ENCODE measurements around the gene CCDC93.
A peak's percentile ranks its signal among the peaks of the same experiment; 100 is the strongest.
"Not testable (repeated sequence)": the region's sequence is repeated elsewhere in the genome, so short reads cannot be mapped to it uniquely, and the experiment has no call there.

Gene CCDC93

DNA sequence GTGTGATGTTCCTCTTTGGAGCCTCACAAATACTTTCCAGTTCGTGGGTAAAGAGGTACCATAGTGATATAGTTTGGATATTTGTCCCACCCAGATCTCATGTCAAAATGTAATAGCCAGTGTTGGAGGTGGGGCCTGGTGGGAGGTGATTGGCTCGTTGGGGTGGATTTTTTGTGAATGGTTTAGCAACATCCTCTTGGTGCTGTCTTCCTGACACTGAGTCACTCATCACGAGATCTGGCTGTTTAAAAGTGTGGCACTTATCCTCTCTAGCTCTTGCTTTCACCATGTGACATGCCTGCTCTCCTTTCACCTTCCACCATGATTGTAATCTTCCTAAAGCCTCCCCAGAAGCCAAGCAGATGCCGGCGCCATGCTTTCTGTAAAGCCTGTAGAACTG lies 3.0 kb upstream of the CCDC93 start:
- Histone ChIP-seq H3K27me3 (ENCODE audit: control insufficient read depth in 1 of 2, insufficient read depth in 2 of 2, low read length in 2 of 2) (no peaks in the 10 kb centered on the region), H3K9ac (ENCODE audit: low read depth in 1 of 2, low read length in 2 of 2) (no peak overlapping the region), H3K27ac (ENCODE audit: low read depth, low read length) (no peak overlapping the region)

DNA sequence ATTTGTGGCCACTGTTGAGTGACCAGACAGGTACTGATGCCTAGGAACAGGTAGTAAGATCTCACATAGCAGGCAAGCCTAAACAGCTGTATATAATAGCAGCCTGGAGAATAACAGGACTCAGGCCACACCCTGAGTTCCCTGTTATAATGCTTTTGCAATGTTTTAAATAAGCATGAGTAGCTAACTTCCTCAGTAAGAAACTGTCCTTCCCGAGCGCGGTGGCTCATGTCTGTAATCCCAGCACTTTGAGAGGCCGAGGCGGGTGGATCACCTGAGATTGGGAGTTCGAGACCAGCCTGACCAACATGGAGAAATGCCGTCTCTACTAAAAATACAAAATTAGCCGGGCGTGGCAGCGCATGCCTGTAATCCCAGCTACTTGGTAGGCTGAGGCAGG lies 1.9 kb upstream of the CCDC93 start:
- H3K4me3 ChIP-seq (ENCODE audit: low read depth in 1 of 2, low read length in 2 of 2); H3K27ac ChIP-seq (ENCODE audit: low read depth, low read length); H3K9me3 ChIP-seq (ENCODE audit: control insufficient read depth in 1 of 2, low read length in 2 of 2); H3K27me3 ChIP-seq (ENCODE audit: control insufficient read depth in 1 of 2, insufficient read depth in 2 of 2, low read length in 2 of 2); H3K36me3 ChIP-seq (ENCODE audit: control insufficient read depth in 1 of 2, insufficient read depth in 2 of 2, low read length in 2 of 2); H3K9ac ChIP-seq (ENCODE audit: low read depth in 1 of 2, low read length in 2 of 2): not testable (repeated sequence)
- H3K4me1 ChIP-seq (ENCODE audit: control insufficient read depth in 1 of 2, insufficient read depth in 2 of 2, low read length in 2 of 2) = peaks cover 11 to 20% of the 10 kb centered on the region in 2 donors

More for the DNA sequence above, 3.0 kb upstream of the CCDC93 start:
- Histone ChIP-seq H3K9me3 (ENCODE audit: control insufficient read depth in 1 of 2, low read length in 2 of 2) (no peaks in the 10 kb centered on the region), H3K4me1 (ENCODE audit: control insufficient read depth in 1 of 2, insufficient read depth in 2 of 2, low read length in 2 of 2) (peaks cover 11 to 18% of the 10 kb centered on the region in 2 donors), H3K36me3 (ENCODE audit: control insufficient read depth in 1 of 2, insufficient read depth in 2 of 2, low read length in 2 of 2) (no peaks in the 10 kb centered on the region), H3K4me3 (ENCODE audit: low read depth in 1 of 2, low read length in 2 of 2) (no peak overlapping the region)

DNA sequence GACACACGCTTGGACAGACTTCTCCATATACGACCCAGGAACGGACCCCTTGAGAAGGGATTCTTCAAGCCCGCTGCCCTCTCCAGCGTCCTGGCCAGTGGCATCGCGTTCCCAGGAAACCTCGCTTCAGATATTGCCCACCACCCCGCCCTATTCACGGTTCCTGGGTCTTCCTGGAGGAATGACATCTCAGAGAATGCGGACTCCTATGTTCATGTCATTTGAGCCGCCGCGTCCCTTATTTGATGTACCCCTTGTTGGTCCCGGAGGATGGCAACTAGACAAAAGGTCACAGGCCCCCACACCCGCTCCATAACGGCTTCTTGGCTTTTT lies 588 bp upstream of the CCDC93 start:
- H3K4me3 ChIP-seq (ENCODE audit: low read depth in 1 of 2, low read length in 2 of 2) = peak overlapping the region; percentile 92 to 95
- no peaks in the 10 kb centered on the region for H3K36me3 ChIP-seq (ENCODE audit: control insufficient read depth in 1 of 2, insufficient read depth in 2 of 2, low read length in 2 of 2)
- H3K4me1 ChIP-seq (ENCODE audit: control insufficient read depth in 1 of 2, insufficient read depth in 2 of 2, low read length in 2 of 2) = peaks cover 11 to 20% of the 10 kb centered on the region in 2 donors
- H3K9me3 ChIP-seq (ENCODE audit: control insufficient read depth in 1 of 2, low read length in 2 of 2) = no peaks in the 10 kb centered on the region
- H3K27me3 ChIP-seq (ENCODE audit: control insufficient read depth in 1 of 2, insufficient read depth in 2 of 2, low read length in 2 of 2) = no peaks in the 10 kb centered on the region
- H3K27ac ChIP-seq (ENCODE audit: low read depth, low read length) = no peak overlapping the region
- peak overlapping the region; percentile 36 to 63 for H3K9ac ChIP-seq (ENCODE audit: low read depth in 1 of 2, low read length in 2 of 2)

DNA sequence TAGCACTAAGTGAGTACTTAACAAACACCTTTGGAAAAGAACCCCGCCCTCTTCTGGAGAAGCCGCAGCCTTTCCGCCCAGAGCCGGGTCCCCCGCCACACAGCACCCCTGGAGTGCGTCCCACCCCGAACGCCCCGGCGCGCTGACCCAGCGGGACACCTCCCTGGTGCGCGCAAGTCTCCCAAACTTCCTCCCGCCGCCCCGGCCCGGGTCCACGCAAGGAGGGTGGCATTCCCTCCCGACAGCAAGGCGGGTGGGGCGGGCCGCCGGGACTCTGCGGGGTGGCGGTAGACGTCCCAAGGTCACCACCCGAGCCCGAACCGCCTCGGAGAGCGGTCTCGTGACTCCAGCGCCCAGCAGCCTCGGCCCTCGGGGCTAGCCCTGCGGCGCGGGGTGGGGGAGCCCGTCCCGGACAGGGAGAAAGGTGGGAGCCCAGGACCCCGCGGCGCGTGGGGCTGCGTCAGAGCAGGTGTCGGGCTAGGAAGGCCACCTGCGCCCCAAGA lies 598 bp downstream of the CCDC93 start:
- Histone ChIP-seq H3K9me3 (ENCODE audit: control insufficient read depth in 1 of 2, low read length in 2 of 2) (no peaks in the 10 kb centered on the region), H3K9ac (ENCODE audit: low read depth in 1 of 2, low read length in 2 of 2) (peak overlapping the region; percentile 80 to 89), H3K27ac (ENCODE audit: low read depth, low read length) (peak overlapping the region; percentile 86), H3K4me3 (ENCODE audit: low read depth in 1 of 2, low read length in 2 of 2) (peak overlapping the region; percentile 92 to 95), H3K4me1 (ENCODE audit: control insufficient read depth in 1 of 2, insufficient read depth in 2 of 2, low read length in 2 of 2) (peaks cover 11 to 20% of the 10 kb centered on the region in 2 donors), H3K36me3 (ENCODE audit: control insufficient read depth in 1 of 2, insufficient read depth in 2 of 2, low read length in 2 of 2) (peaks cover 0 to 5% of the 10 kb centered on the region in 2 donors), H3K27me3 (ENCODE audit: control insufficient read depth in 1 of 2, insufficient read depth in 2 of 2, low read length in 2 of 2) (no peaks in the 10 kb centered on the region)

DNA sequence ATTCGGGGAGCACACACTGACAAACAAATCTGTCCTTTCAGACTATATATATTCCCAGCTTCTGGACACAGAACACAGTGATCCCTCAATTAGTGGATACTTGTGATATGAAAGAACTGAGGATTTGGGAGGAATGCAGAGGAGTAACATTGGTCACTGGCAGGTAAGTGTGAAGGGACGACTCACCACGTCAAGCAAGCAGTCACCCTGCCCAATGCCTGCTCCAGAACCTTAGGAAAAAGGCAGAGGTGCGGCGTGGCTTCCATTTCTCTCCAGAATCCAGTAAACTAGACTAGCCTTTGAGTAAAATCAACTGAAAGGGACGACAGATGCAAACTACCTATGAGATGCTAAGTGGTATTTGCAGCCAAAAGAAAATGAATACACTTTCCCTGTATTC lies 1.1 kb downstream of the CCDC93 start:
- peak overlapping the region; percentile 92 to 95 for H3K4me3 ChIP-seq (ENCODE audit: low read depth in 1 of 2, low read length in 2 of 2)
- peaks cover 11 to 20% of the 10 kb centered on the region in 2 donors for H3K4me1 ChIP-seq (ENCODE audit: control insufficient read depth in 1 of 2, insufficient read depth in 2 of 2, low read length in 2 of 2)
- H3K36me3 ChIP-seq (ENCODE audit: control insufficient read depth in 1 of 2, insufficient read depth in 2 of 2, low read length in 2 of 2) = peaks cover 0 to 10% of the 10 kb centered on the region in 2 donors
- H3K9ac ChIP-seq (ENCODE audit: low read depth in 1 of 2, low read length in 2 of 2) = peak overlapping the region; percentile 80 to 89
- no peaks in the 10 kb centered on the region for H3K27me3 ChIP-seq (ENCODE audit: control insufficient read depth in 1 of 2, insufficient read depth in 2 of 2, low read length in 2 of 2)
- H3K9me3 ChIP-seq (ENCODE audit: control insufficient read depth in 1 of 2, low read length in 2 of 2) = no peaks in the 10 kb centered on the region
- no peak overlapping the region for H3K27ac ChIP-seq (ENCODE audit: low read depth, low read length)

DNA sequence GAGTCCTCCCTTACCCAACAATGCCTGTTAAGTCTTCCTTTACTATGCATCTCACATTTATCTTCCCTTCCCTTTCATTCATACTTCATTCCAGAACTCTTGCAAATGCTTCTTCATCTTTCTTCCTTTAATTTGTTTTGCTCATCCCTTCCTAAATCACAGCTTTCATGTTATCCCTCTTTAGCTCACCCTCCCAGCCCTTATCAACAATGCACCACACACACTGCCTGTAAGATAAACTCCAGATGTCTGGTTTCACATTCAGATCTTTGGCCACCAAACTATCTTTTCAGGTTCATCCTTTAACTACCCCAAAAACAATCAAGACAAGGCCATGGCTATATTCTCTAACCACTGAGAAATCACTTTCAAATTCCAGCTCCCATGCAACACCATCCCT lies 3.4 kb downstream of the CCDC93 start:
- no peaks in the 10 kb centered on the region for H3K9me3 ChIP-seq (ENCODE audit: control insufficient read depth in 1 of 2, low read length in 2 of 2)
- no peaks in the 10 kb centered on the region for H3K27me3 ChIP-seq (ENCODE audit: control insufficient read depth in 1 of 2, insufficient read depth in 2 of 2, low read length in 2 of 2)
- H3K4me3 ChIP-seq (ENCODE audit: low read depth in 1 of 2, low read length in 2 of 2) = no peak overlapping the region
- H3K4me1 ChIP-seq (ENCODE audit: control insufficient read depth in 1 of 2, insufficient read depth in 2 of 2, low read length in 2 of 2) = peaks cover 11 to 20% of the 10 kb centered on the region in 2 donors
- no peak overlapping the region for H3K9ac ChIP-seq (ENCODE audit: low read depth in 1 of 2, low read length in 2 of 2)
- no peak overlapping the region for H3K27ac ChIP-seq (ENCODE audit: low read depth, low read length)
- peaks cover 6 to 32% of the 10 kb centered on the region in 2 donors for H3K36me3 ChIP-seq (ENCODE audit: control insufficient read depth in 1 of 2, insufficient read depth in 2 of 2, low read length in 2 of 2)

DNA sequence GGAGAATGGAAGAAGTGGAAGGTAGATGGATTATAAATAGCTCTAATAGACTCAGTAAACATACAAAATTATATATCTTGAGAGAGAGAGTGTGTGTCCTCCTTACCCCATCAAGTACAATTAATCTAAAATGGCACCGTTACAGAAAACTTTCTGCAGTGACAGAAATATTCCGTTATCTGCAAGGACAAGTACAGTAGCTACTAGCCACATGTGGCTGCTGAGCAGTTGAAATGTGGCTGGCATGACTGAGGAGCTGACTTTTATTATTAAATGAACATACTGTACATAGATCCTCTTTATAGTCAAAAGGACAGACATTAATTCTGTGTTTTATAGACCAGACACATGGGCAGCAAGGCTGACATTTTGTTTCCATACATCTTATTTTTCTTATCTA lies 7.0 kb downstream of the CCDC93 start:
- no peak overlapping the region for H3K9ac ChIP-seq (ENCODE audit: low read depth in 1 of 2, low read length in 2 of 2)
- H3K4me3 ChIP-seq (ENCODE audit: low read depth in 1 of 2, low read length in 2 of 2) = no peak overlapping the region
- no peaks in the 10 kb centered on the region for H3K27me3 ChIP-seq (ENCODE audit: control insufficient read depth in 1 of 2, insufficient read depth in 2 of 2, low read length in 2 of 2)
- H3K36me3 ChIP-seq (ENCODE audit: control insufficient read depth in 1 of 2, insufficient read depth in 2 of 2, low read length in 2 of 2) = peaks cover 9 to 58% of the 10 kb centered on the region in 2 donors
- H3K4me1 ChIP-seq (ENCODE audit: control insufficient read depth in 1 of 2, insufficient read depth in 2 of 2, low read length in 2 of 2) = peaks cover 3 to 5% of the 10 kb centered on the region in 2 donors
- no peak overlapping the region for H3K27ac ChIP-seq (ENCODE audit: low read depth, low read length)
- no peaks in the 10 kb centered on the region for H3K9me3 ChIP-seq (ENCODE audit: control insufficient read depth in 1 of 2, low read length in 2 of 2)

DNA sequence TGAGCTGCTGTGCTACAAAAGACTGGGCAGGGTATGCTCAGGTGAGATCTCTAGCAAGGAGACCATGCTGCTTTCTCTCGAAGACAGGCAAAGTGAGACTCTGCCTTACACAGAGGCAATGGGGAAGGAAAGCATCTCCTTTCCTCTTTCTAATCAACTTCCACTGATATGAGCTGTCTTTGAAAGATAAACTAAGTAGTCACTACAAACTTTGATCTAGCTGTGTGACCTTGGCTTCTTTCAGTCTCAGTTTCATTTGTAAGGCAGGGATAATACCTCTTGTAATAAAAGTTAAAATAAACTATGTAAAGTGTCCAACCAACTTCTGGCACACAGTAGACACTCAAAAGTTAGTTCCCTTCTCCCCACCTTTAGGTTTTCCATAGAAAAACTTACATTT lies 7.5 kb downstream of the CCDC93 start:
- Histone ChIP-seq H3K4me3 (ENCODE audit: low read depth in 1 of 2, low read length in 2 of 2) (no peak overlapping the region), H3K4me1 (ENCODE audit: control insufficient read depth in 1 of 2, insufficient read depth in 2 of 2, low read length in 2 of 2) (peaks cover 3% of the 10 kb centered on the region in 2 donors), H3K9me3 (ENCODE audit: control insufficient read depth in 1 of 2, low read length in 2 of 2) (no peaks in the 10 kb centered on the region), H3K27me3 (ENCODE audit: control insufficient read depth in 1 of 2, insufficient read depth in 2 of 2, low read length in 2 of 2) (no peaks in the 10 kb centered on the region), H3K9ac (ENCODE audit: low read depth in 1 of 2, low read length in 2 of 2) (no peak overlapping the region), H3K27ac (ENCODE audit: low read depth, low read length) (no peak overlapping the region), H3K36me3 (ENCODE audit: control insufficient read depth in 1 of 2, insufficient read depth in 2 of 2, low read length in 2 of 2) (peaks cover 9 to 63% of the 10 kb centered on the region in 2 donors)

DNA sequence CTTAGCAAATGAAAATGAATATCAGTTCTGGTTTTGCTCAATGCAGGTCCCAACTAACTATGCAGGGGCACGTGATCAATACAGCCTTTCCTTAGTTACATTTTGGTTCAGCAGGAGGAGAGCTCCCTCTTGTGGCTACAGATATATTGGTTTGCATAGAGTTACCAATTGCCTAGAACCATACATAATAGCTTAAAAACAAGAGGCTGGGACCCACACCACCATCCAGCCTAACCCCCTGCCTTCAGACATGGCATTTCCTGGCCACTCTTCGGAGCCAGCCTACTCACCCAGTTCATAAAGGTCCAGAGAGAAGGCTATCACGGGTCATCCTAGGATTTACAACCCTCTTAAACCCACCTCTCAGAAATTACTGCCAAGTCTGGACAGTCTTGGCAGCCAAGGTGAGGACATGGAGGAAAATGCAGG lies 10.5 kb downstream of the CCDC93 start:
- Histone ChIP-seq H3K9ac (ENCODE audit: low read depth in 1 of 2, low read length in 2 of 2) (no peak overlapping the region), H3K4me1 (ENCODE audit: control insufficient read depth in 1 of 2, insufficient read depth in 2 of 2, low read length in 2 of 2) (peaks cover 3% of the 10 kb centered on the region in 2 donors), H3K27me3 (ENCODE audit: control insufficient read depth in 1 of 2, insufficient read depth in 2 of 2, low read length in 2 of 2) (no peaks in the 10 kb centered on the region), H3K9me3 (ENCODE audit: control insufficient read depth in 1 of 2, low read length in 2 of 2) (no peaks in the 10 kb centered on the region), H3K36me3 (ENCODE audit: control insufficient read depth in 1 of 2, insufficient read depth in 2 of 2, low read length in 2 of 2) (peaks cover 26 to 85% of the 10 kb centered on the region in 2 donors), H3K4me3 (ENCODE audit: low read depth in 1 of 2, low read length in 2 of 2) (no peak overlapping the region), H3K27ac (ENCODE audit: low read depth, low read length) (no peak overlapping the region)

DNA sequence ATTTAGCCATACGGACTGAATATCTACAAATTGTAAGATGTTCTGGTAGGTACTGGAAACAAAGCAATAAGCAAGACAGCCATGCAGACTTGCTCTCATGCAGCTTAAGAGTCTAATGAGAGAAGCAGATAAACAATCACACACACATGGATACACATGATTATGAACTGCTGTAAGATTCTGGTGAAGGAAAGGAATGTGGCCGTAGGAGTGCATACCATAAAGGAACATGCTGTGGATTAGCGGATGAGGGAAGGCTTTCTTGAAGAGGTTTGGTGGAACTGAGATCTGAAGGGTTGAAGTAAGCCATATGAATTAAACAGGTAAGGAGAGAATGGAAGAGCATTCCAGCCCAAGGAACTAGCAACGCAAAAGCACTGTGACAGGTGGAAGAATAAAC lies 13.8 kb downstream of the CCDC93 start:
- no peaks in the 10 kb centered on the region for H3K27me3 ChIP-seq (ENCODE audit: control insufficient read depth in 1 of 2, insufficient read depth in 2 of 2, low read length in 2 of 2)
- H3K27ac ChIP-seq (ENCODE audit: low read depth, low read length) = no peak overlapping the region
- no peaks in the 10 kb centered on the region for H3K9me3 ChIP-seq (ENCODE audit: control insufficient read depth in 1 of 2, low read length in 2 of 2)
- peaks cover 35 to 86% of the 10 kb centered on the region in 2 donors for H3K36me3 ChIP-seq (ENCODE audit: control insufficient read depth in 1 of 2, insufficient read depth in 2 of 2, low read length in 2 of 2)
- H3K4me3 ChIP-seq (ENCODE audit: low read depth in 1 of 2, low read length in 2 of 2) = no peak overlapping the region
- peaks cover 3% of the 10 kb centered on the region in 2 donors for H3K4me1 ChIP-seq (ENCODE audit: control insufficient read depth in 1 of 2, insufficient read depth in 2 of 2, low read length in 2 of 2)
- H3K9ac ChIP-seq (ENCODE audit: low read depth in 1 of 2, low read length in 2 of 2) = no peak overlapping the region

All from duodenal mucosa (tissue), 2 donors.